Gastrocnemius medialis (tissue), 4 donors: ENCODE results near the gene ATXN10.

Experiments
- CTCF ChIP-seq, 5 experiments: fragments of 450-650 bp in 3 of 5; fragments of 200-600 bp in 2 of 5; sonication (generic) in 2 of 5; IDR thresholded peaks in 4 of 5; conservative IDR thresholded peaks in 1 of 5; 1 replicate in 4 of 5; 2 replicates in 1 of 5; pipeline ENCODE4 v1.5.1; 2016 to 2019; ENCODE audit warnings: antibody characterized with exemption in 5 of 5, mild to moderate bottlenecking in 3 of 5, moderate library complexity in 3 of 5
- POLR2A ChIP-seq, 2 donors: fragments of 450-650 bp; IDR thresholded peaks; one replicate each; pipeline ENCODE4 v1.6.1; 2017; ENCODE audit warnings: antibody characterized with exemption in 2 of 2, mild to moderate bottlenecking in 2 of 2, moderate library complexity in 2 of 2

GRCh38 chr22:45629469-45630089 lies 42.1 kb upstream of the ATXN10 start:
- TF ChIP-seq CTCF (IDR thresholded peaks at IDR 0.05 in 4 of 5, conservative IDR thresholded peaks at IDR 0.05 in 1 of 5), result no peak
- no peak for TF ChIP-seq POLR2A (IDR thresholded peaks at IDR 0.05)
